ENCODE results near the gene PKNOX2. TPM values are rescaled to one million over a fixed set of nuclear protein-coding genes. Genes with fewer than 3 reads are reported as not detected.

The PKNOX2 gene
- total RNA-seq, 1 experiment from 2014 or later: not detected

DNA sequence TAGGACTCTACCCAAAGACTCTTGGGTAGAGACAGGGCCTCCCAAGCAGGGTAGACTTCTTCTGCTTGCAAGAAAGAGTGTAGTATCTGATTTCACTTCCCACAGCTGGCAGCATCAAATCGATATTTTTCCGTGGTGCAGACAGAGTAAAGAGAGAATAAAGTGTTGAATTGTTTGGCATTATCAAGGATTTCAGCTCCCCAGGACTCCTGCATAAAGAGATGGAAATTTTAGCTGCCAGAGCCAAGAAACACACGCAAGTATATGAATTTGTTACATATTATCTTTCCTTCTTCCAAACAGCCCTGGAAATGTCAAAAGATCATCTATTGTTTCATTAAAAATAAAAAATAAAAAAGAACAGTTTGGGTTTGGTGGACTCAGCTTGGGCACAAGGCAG, 136.8 kb downstream of the PKNOX2 start:
- TF ChIP-seq, protein P1, sequence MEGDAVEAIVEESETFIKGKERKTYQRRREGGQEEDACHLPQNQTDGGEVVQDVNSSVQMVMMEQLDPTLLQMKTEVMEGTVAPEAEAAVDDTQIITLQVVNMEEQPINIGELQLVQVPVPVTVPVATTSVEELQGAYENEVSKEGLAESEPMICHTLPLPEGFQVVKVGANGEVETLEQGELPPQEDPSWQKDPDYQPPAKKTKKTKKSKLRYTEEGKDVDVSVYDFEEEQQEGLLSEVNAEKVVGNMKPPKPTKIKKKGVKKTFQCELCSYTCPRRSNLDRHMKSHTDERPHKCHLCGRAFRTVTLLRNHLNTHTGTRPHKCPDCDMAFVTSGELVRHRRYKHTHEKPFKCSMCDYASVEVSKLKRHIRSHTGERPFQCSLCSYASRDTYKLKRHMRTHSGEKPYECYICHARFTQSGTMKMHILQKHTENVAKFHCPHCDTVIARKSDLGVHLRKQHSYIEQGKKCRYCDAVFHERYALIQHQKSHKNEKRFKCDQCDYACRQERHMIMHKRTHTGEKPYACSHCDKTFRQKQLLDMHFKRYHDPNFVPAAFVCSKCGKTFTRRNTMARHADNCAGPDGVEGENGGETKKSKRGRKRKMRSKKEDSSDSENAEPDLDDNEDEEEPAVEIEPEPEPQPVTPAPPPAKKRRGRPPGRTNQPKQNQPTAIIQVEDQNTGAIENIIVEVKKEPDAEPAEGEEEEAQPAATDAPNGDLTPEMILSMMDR (IDR thresholded peaks at IDR 0.05; ENCODE audit: insufficient read depth in 1 of 2, low read depth in 1 of 2, low read length in 1 of 2, severe bottlenecking in 1 of 2, unreplicated experiment in 1 of 2): no peak
- Mint-ChIP-seq H3K4me1 (ENCODE audit: low read depth, unreplicated experiment) (no peaks in the 10 kb centered on the region), H3K27ac (ENCODE audit: unreplicated experiment) (no peak overlapping the region), H3K4me3 (ENCODE audit: unreplicated experiment) (no peak overlapping the region), H3K9me3 (ENCODE audit: unreplicated experiment) (no peaks in the 10 kb centered on the region), H3K36me3 (ENCODE audit: insufficient read depth, unreplicated experiment) (no peaks in the 10 kb centered on the region), H3K27me3 (ENCODE audit: insufficient read depth, unreplicated experiment) (peaks cover 12% of the 10 kb centered on the region)
- ChIA-PET CTCF (interaction anchor here (1.8 kb wide), 1 partner anchor 45 kb away, joined by 5 read pairs; no protein-coding TSS in a partner anchor), POLR2A (no interaction called here)
- no peak for DNase-seq
- Histone ChIP-seq H3K4me1 (no peaks in the 10 kb centered on the region), H3K9me3 (no peaks in the 10 kb centered on the region), H3K4me3 (ENCODE audit: low read depth, low read length) (no peak overlapping the region), H3K36me3 (ENCODE audit: control insufficient read depth, insufficient read depth, low read length) (no peaks in the 10 kb centered on the region), H3K27me3 (replicated peaks; ENCODE audit: control insufficient read depth, insufficient read depth, low read length) (peaks cover 3% of the 10 kb centered on the region; the same call in 1 of the 2 replicates)
- no TSS peak for BruUV-seq (replicated peaks)
- intact Hi-C loops (cut with micrococcal nuclease; ENCODE audit: unreplicated experiment): no loop called here

DNA sequence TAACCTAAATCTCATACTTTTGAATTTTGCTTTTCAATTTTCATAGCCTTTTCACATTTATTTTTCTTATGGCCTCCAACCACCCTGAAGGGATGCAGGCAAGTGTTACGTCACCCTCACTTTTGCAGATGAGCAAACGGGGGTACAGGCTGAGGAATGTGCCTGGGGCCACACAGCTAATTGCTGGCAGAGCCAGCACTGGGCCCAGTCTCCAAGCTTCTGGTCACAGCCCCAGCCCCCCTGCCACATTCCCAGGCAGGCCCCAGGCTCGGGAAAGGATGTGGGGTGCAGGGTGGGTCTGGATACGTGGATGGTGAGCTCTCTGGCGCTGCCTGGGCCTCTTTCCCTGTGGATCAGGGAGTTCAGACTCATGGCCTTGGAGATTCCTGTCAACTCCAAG, 138.6 kb downstream of the PKNOX2 start:
- ChIA-PET CTCF (no interaction called here), POLR2A (no interaction called here)
- no TSS peak for BruUV-seq (replicated peaks)
- no peaks in the 10 kb centered on the region for H3K36me3 ChIP-seq (ENCODE audit: control insufficient read depth, insufficient read depth, low read length)
- H3K9me3 ChIP-seq: no peaks in the 10 kb centered on the region
- Mint-ChIP-seq H3K9me3 (ENCODE audit: unreplicated experiment) (no peaks in the 10 kb centered on the region), H3K4me1 (ENCODE audit: low read depth, unreplicated experiment) (no peaks in the 10 kb centered on the region), H3K27me3 (ENCODE audit: insufficient read depth, unreplicated experiment) (peaks cover 15% of the 10 kb centered on the region), H3K27ac (ENCODE audit: unreplicated experiment) (no peak overlapping the region), H3K36me3 (ENCODE audit: insufficient read depth, unreplicated experiment) (no peaks in the 10 kb centered on the region), H3K4me3 (ENCODE audit: unreplicated experiment) (no peak overlapping the region)
- peaks cover 3% of the 10 kb centered on the region; the same call in 1 of the 2 replicates for H3K27me3 ChIP-seq (replicated peaks; ENCODE audit: control insufficient read depth, insufficient read depth, low read length)
- TF ChIP-seq, protein P1 (IDR thresholded peaks at IDR 0.05; ENCODE audit: insufficient read depth in 1 of 2, low read depth in 1 of 2, low read length in 1 of 2, severe bottlenecking in 1 of 2, unreplicated experiment in 1 of 2): no peak
- no peak for DNase-seq
- intact Hi-C loops (cut with micrococcal nuclease; ENCODE audit: unreplicated experiment): no loop called here
- H3K4me3 ChIP-seq (ENCODE audit: low read depth, low read length): no peak overlapping the region
- no peaks in the 10 kb centered on the region for H3K4me1 ChIP-seq

DNA sequence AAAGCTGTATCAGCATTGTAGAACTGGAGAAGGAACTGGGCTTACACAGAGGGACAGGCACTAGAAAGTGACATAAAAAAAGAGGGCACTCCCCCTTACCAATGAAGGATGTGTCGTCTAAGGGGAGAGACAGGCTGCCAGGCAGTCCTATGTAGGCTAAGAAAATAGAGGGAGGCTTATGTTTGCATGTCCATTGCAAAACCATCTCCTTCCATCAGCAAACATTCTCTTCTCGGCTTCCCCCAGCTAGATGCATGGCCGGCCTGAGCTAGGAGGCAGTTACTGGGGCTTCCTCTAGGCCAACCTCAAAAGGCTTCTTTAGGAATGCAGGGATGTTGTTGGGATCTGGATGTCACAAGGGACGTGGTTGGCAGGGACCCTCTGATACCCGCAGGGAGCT, 139.1 kb downstream of the PKNOX2 start:
- Mint-ChIP-seq H3K4me1 (ENCODE audit: low read depth, unreplicated experiment) (no peaks in the 10 kb centered on the region), H3K27ac (ENCODE audit: unreplicated experiment) (no peak overlapping the region)

More for the DNA sequence above, 139.1 kb downstream of the PKNOX2 start:
- no peaks in the 10 kb centered on the region for H3K9me3 Mint-ChIP-seq (ENCODE audit: unreplicated experiment)
- no peaks in the 10 kb centered on the region for H3K36me3 Mint-ChIP-seq (ENCODE audit: insufficient read depth, unreplicated experiment)
- BruUV-seq (replicated peaks): no TSS peak
- TF ChIP-seq, protein P1 (IDR thresholded peaks at IDR 0.05; ENCODE audit: insufficient read depth in 1 of 2, low read depth in 1 of 2, low read length in 1 of 2, severe bottlenecking in 1 of 2, unreplicated experiment in 1 of 2): no peak
- H3K9me3 ChIP-seq: no peaks in the 10 kb centered on the region
- no peaks in the 10 kb centered on the region for H3K36me3 ChIP-seq (ENCODE audit: control insufficient read depth, insufficient read depth, low read length)
- H3K4me3 Mint-ChIP-seq (ENCODE audit: unreplicated experiment): no peak overlapping the region
- H3K27me3 ChIP-seq (replicated peaks; ENCODE audit: control insufficient read depth, insufficient read depth, low read length): peaks cover 3% of the 10 kb centered on the region; the same call in 1 of the 2 replicates
- ChIA-PET CTCF (no interaction called here), POLR2A (no interaction called here)
- DNase-seq: no peak
- intact Hi-C loops (cut with micrococcal nuclease; ENCODE audit: unreplicated experiment): no loop called here
- peaks cover 16% of the 10 kb centered on the region for H3K27me3 Mint-ChIP-seq (ENCODE audit: insufficient read depth, unreplicated experiment)
- no peak overlapping the region for H3K4me3 ChIP-seq (ENCODE audit: low read depth, low read length)
- H3K4me1 ChIP-seq: no peaks in the 10 kb centered on the region

All from Caco-2 (cell line).